B cell (primary cell): ENCODE data around the gene COL9A3. TPM values are rescaled to one million over a fixed set of nuclear protein-coding genes. Genes with fewer than 3 reads are reported as not detected.

Experiments
- ATAC-seq: fragments of 200-7000 bp; cut with Tn5 transposase; one replicate; pipeline ENCODE4 v1.10.0; 2021; ENCODE audit warnings: low read depth, mild to moderate bottlenecking, moderate number of reproducible peaks, moderate library complexity
- CTCF ChIA-PET: fragments of 350-600 bp; sonication (Branson Sonifier 250); formaldehyde crosslinking; loops from one replicate; lab custom pipeline; 2021; ENCODE audit warnings: antibody characterized with exemption, inconsistent platforms; lab: Charles Lee
- POLR2A ChIA-PET: fragments of 350-600 bp; sonication (Branson Sonifier 250); formaldehyde crosslinking; loops from one replicate; lab custom pipeline; 2021; ENCODE audit warnings: antibody characterized with exemption; lab: Charles Lee
- DNase-seq: peaks from one replicate; pipeline ENCODE4 v3.0.0; 2013
- H2AFZ ChIP-seq: 2 replicates; pipeline ENCODE4 v1.6.1; 2012; ENCODE audit warnings: mild to moderate bottlenecking, low read depth, low read length; ENCODE audit not compliant: insufficient read depth, poor library complexity, severe bottlenecking
- H3K27ac ChIP-seq, 2 donors: 1 replicate in 1 of 2; 2 replicates in 1 of 2; pipeline ENCODE4 v1.5.1; 2012 to 2013; ENCODE audit warnings: low read length in 2 of 2, mild to moderate bottlenecking in 2 of 2, moderate library complexity in 1 of 2
- H3K27me3 ChIP-seq, 4 experiments: fragments of 200-600 bp in 1 of 4; sonication (generic) in 1 of 4; replicated peaks in 1 of 4; 1 replicate in 2 of 4; 2 replicates in 2 of 4; pipeline versions ENCODE4 v1.6.1 to v1.7.0; 2013 to 2016; ENCODE audit warnings: low read length in 3 of 4, mild to moderate bottlenecking in 2 of 4, mixed read lengths in 1 of 4, moderate library complexity in 1 of 4; ENCODE audit not compliant: insufficient read depth in 4 of 4, control insufficient read depth in 3 of 4; ENCODE audit errors: control extremely low read depth in 1 of 4
- H3K36me3 ChIP-seq, 2 experiments: replicated peaks in 1 of 2; 1 replicate in 1 of 2; 2 replicates in 1 of 2; pipeline versions ENCODE4 v1.6.1 to v1.7.1; 2013; ENCODE audit warnings: low read length in 1 of 2; ENCODE audit not compliant: insufficient read depth in 2 of 2, control insufficient read depth in 1 of 2; ENCODE audit errors: control extremely low read depth in 1 of 2, extremely low read depth in 1 of 2
- H3K4me1 ChIP-seq, 2 donors: fragments of 200-600 bp in 1 of 2; sonication (generic) in 1 of 2; 1 replicate in 1 of 2; 2 replicates in 1 of 2; pipeline versions ENCODE4 v1.5.1 to v1.6.1; 2013 to 2017; ENCODE audit warnings: low read length in 2 of 2; ENCODE audit not compliant: control insufficient read depth in 2 of 2, insufficient read depth in 2 of 2
- H3K4me2 ChIP-seq: replicated peaks from 2 replicates; pipeline ENCODE3; 2012; ENCODE audit warnings: mild to moderate bottlenecking, low read depth, low read length; ENCODE audit not compliant: poor library complexity, severe bottlenecking
- H3K4me3 ChIP-seq, 5 experiments: fragments of 200-600 bp in 1 of 5; sonication (generic) in 1 of 5; 1 replicate in 3 of 5; 2 replicates in 2 of 5; pipeline versions ENCODE4 v1.5.1 to v1.7.0; 2011 to 2016; ENCODE audit warnings: low read length in 4 of 5, mild to moderate bottlenecking in 4 of 5, low read depth in 2 of 5, control low read depth in 1 of 5, moderate library complexity in 1 of 5; ENCODE audit not compliant: insufficient read depth in 1 of 5; ENCODE audit errors: control extremely low read depth in 1 of 5, extremely low read depth in 1 of 5
- H3K79me2 ChIP-seq: fragments of 200-600 bp; sonication (generic); one replicate; pipeline ENCODE4 v1.6.0; 2016; ENCODE audit warnings: low read length; ENCODE audit not compliant: control insufficient read depth, insufficient read depth
- H3K9ac ChIP-seq: fragments of 200-600 bp; sonication (generic); 2 replicates; pipeline ENCODE4 v1.6.1; 2017; ENCODE audit warnings: mild to moderate bottlenecking, low read length, moderate library complexity
- H3K9me3 ChIP-seq, 3 donors: one replicate each; pipeline versions ENCODE4 v1.6.1 to v1.7.1; 2013; ENCODE audit warnings: low read length in 2 of 3; ENCODE audit not compliant: control insufficient read depth in 2 of 3, insufficient read depth in 1 of 3; ENCODE audit errors: control extremely low read depth in 1 of 3
- H4K20me1 ChIP-seq: 2 replicates; pipeline ENCODE4 v1.6.0; 2012; ENCODE audit warnings: mild to moderate bottlenecking, low read length; ENCODE audit not compliant: insufficient read depth, control insufficient read depth, poor library complexity, severe bottlenecking
- H3K27ac Mint-ChIP-seq: one replicate; pipeline ENCODE4 v1.8.0; 2021; ENCODE audit warnings: mixed read lengths
- H3K27me3 Mint-ChIP-seq: one replicate; pipeline ENCODE4 v1.8.0; 2021; ENCODE audit warnings: mixed read lengths
- H3K4me1 Mint-ChIP-seq: one replicate; pipeline ENCODE4 v1.8.0; 2021; ENCODE audit warnings: mixed read lengths
- H3K4me3 Mint-ChIP-seq: one replicate; pipeline ENCODE4 v1.8.0; 2021; ENCODE audit warnings: mixed read lengths
- H3K9me3 Mint-ChIP-seq: one replicate; pipeline ENCODE4 v1.8.0; 2022; ENCODE audit warnings: mixed read lengths; ENCODE audit not compliant: insufficient read depth
- EZH2 ChIP-seq: IDR thresholded peaks from 2 replicates; pipeline ENCODE4 v1.6.1; 2012; ENCODE audit warnings: borderline replicate concordance, low read depth, mild to moderate bottlenecking, moderate library complexity, low read length; ENCODE audit not compliant: insufficient read depth, poor library complexity, severe bottlenecking
- WGBS: methylation state at CpG from one replicate; pipeline ENCODE4 v1.1.5; 2013; ENCODE audit warnings: missing lambda C conversion rate; ENCODE audit not compliant: insufficient coverage; 5-methylcytosine and 5-hydroxymethylcytosine counted together
- intact Hi-C: fragments of 100-400 bp; cut with micrococcal nuclease; formaldehyde crosslinking; loops from one replicate; pipeline ENCODE4 v1.10.0; 2022
- polyA plus RNA-seq: library from polyadenylated mRNA; depleted of rRNA; stranded (reverse); fragments of >200 nt; gene quantifications from 2 replicates; pipeline ENCODE4 v1.2.3, GENCODE V29; 2012
- total RNA-seq, 2 donors: library from RNA; stranded (reverse); fragments of 120-200 nt in 1 of 2; gene quantifications; 1 replicate in 1 of 2; 2 replicates in 1 of 2; pipeline versions ENCODE4 v1.2.3 to v1.2.4, GENCODE V29; 2013 to 2022
- TF ChIP-seq, protein P1 (sequence below): fragments of 200-600 bp; IDR thresholded peaks from one replicate; pipeline ENCODE4 v1.8.0; 2022; ENCODE audit warnings: antibody characterized with exemption, mild to moderate bottlenecking

Gene COL9A3
- total and polyA plus RNA-seq, 2 donors (not counting 1 experiment from before 2014, with no cell fraction given) = 10.7 to 96.3 TPM

DNA sequence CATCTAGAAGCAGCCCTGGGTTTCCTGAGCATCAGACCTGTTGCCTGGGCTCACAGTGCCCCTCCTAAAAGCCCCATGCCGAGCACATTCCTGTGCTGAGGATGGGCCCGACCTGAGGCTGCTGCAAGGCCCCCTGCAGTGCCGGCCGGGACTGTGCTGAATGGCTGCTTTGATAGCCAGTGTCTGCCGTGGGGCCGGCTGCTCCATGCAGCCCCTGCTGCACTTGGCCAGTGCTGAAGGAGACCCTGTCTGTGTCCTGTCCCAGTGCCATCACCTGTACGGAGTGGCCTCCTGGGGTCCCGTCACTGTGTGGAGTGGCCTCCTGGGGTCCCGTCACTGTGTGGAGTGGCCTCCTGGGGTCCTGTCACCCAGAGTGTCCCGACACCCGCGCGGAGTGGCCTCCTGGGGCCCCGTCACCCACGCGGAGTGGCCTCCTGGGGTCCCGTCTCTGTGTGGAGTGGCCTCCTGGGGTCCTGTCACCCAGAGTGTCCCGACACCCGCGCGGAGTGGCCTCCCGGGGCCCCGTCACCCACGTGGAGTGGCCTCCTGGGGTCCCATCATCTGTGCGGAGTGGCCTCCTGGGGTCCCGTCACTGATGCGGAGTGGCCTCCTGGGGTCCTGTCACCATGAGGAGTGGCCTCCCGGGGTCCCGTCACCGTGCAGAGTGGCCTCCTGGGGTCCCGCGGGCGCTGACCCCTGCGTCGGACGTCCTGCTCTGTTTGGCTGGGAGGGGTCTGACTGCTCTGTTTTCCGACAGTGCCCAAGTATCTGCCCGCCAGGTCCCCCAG is 7.0 kb downstream of the COL9A3 start:
- CTCF ChIA-PET = interaction anchor here (1.2 to 2.2 kb wide), 7 partner anchors 8 to 185 kb away, joined by 3 to 16 read pairs (median 7); partner anchors contain the start of gene TCFL5
- DNase-seq (no peak), ATAC-seq (no peak)
- no peak overlapping the region for H3K4me3 ChIP-seq
- peaks cover 4% of the 10 kb centered on the region for H4K20me1 ChIP-seq
- H3K27me3 ChIP-seq = peaks cover 0 to 15% (median 8%) of the 10 kb centered on the region in 4 experiments
- no peak overlapping the region for H3K9ac ChIP-seq
- no peaks in the 10 kb centered on the region for H3K36me3 ChIP-seq
- H3K4me1 Mint-ChIP-seq = peaks cover 16% of the 10 kb centered on the region
- H3K79me2 ChIP-seq = no peaks in the 10 kb centered on the region
- WGBS = 92% methylated on average over 38 of the region's 38 CpGs
- no peak overlapping the region for H3K27ac ChIP-seq
- no peak overlapping the region for H2AFZ ChIP-seq
- no peaks in the 10 kb centered on the region for H3K27me3 Mint-ChIP-seq
- H3K9me3 ChIP-seq = no peaks in the 10 kb centered on the region
- TF ChIP-seq EZH2 = no peak
- TF ChIP-seq, protein P1, sequence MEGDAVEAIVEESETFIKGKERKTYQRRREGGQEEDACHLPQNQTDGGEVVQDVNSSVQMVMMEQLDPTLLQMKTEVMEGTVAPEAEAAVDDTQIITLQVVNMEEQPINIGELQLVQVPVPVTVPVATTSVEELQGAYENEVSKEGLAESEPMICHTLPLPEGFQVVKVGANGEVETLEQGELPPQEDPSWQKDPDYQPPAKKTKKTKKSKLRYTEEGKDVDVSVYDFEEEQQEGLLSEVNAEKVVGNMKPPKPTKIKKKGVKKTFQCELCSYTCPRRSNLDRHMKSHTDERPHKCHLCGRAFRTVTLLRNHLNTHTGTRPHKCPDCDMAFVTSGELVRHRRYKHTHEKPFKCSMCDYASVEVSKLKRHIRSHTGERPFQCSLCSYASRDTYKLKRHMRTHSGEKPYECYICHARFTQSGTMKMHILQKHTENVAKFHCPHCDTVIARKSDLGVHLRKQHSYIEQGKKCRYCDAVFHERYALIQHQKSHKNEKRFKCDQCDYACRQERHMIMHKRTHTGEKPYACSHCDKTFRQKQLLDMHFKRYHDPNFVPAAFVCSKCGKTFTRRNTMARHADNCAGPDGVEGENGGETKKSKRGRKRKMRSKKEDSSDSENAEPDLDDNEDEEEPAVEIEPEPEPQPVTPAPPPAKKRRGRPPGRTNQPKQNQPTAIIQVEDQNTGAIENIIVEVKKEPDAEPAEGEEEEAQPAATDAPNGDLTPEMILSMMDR = no peak
- POLR2A ChIA-PET = interaction anchor here (1.4 to 1.5 kb wide), 2 partner anchors 9 to 30 kb away, joined by 4 read pairs; no protein-coding TSS in a partner anchor
- peaks cover 23 to 28% of the 10 kb centered on the region in 2 donors for H3K4me1 ChIP-seq
- H3K4me3 Mint-ChIP-seq = no peak overlapping the region
- no peaks in the 10 kb centered on the region for H3K9me3 Mint-ChIP-seq
- no peak overlapping the region for H3K27ac Mint-ChIP-seq
- intact Hi-C loops = no loop called here
- H3K4me2 ChIP-seq = peak overlapping the region; percentile 86
